ENCODE results near the gene NR6A1. TPM values are rescaled to one million over a fixed set of nuclear protein-coding genes. Genes with fewer than 3 reads are reported as not detected.

Gene NR6A1
- total and polyA plus RNA-seq, 4 experiments from 2014 or later, result 0.06 TPM; not detected in 3

- H3K36me3 ChIP-seq (ENCODE audit: insufficient read depth, low read length), result no peaks in the 10 kb centered on the region
- H3K4me3 ChIP-seq (ENCODE audit: low read length in 2 of 2), result no peak overlapping the region
- Mint-ChIP-seq H3K4me3 (no peak overlapping the region), H3K27ac (no peak overlapping the region), H3K36me3 (peaks cover 0 to 4% of the 10 kb centered on the region in 2 donors), H3K4me1 (peaks cover 7 to 17% (median 11%) of the 10 kb centered on the region in 4 donors), H3K9me3 (peaks cover 0 to 2% (median 0%) of the 10 kb centered on the region in 8 donors), H3K27me3 (peaks cover 10 to 20% of the 10 kb centered on the region in 2 donors)
- DNase-seq, result no peak
- H3K4me1 ChIP-seq (ENCODE audit: insufficient read depth, low read length), result peaks cover 6% of the 10 kb centered on the region
- no peaks in the 10 kb centered on the region for H3K9me3 ChIP-seq (ENCODE audit: control insufficient read depth in 1 of 2, low read length in 2 of 2)
- H3K27ac ChIP-seq (ENCODE audit: low read depth, low read length), result no peak overlapping the region
- intact Hi-C loops (cut with micrococcal nuclease), result no loop called here
- no peaks in the 10 kb centered on the region for H3K27me3 ChIP-seq (ENCODE audit: insufficient read depth, low read length)
- ChIA-PET CTCF (ENCODE audit: partially characterized antibody) (interaction anchor here (0.5 kb wide), 1 partner anchor 37 kb away, joined by 3 read pairs; no protein-coding TSS in a partner anchor), POLR2A (ENCODE audit: partially characterized antibody) (interaction anchor here (0.6 kb wide), 1 partner anchor 88 kb away, joined by 3 read pairs; no protein-coding TSS in a partner anchor)
These were observed 270.9 kb downstream of the NR6A1 start for GRCh38 chr9:124500028-124500795.

DNA sequence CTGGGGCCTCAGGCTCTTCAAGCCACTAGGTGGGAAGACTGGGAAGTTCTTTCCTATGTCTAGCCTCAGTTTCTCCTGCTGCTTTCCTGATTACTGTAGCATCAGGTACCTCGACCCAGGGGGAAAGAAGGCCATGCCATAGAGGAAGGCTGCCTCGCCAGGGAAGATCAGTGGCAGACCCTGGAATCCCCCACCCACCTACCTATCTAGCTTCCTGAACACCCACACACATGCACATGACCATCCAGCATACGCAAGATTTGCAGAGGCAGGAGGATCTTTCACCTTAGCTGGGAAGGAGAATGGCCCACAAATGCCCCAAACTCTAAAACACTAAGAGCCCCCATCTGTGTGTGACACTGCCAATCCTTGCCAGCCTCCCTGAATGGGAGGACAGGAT, 271.9 kb downstream of the NR6A1 start:
- Mint-ChIP-seq H3K27ac (no peak overlapping the region), H3K27me3 (peaks cover 10 to 20% of the 10 kb centered on the region in 2 donors), H3K36me3 (peaks cover 0 to 4% of the 10 kb centered on the region in 2 donors), H3K4me1 (peaks cover 9 to 17% (median 12%) of the 10 kb centered on the region in 4 donors), H3K4me3 (no peak overlapping the region), H3K9me3 (peaks cover 0 to 2% (median 0%) of the 10 kb centered on the region in 8 donors)
- Histone ChIP-seq H3K4me3 (ENCODE audit: low read length in 2 of 2) (no peak overlapping the region), H3K27me3 (ENCODE audit: insufficient read depth, low read length) (no peaks in the 10 kb centered on the region), H3K9me3 (ENCODE audit: control insufficient read depth in 1 of 2, low read length in 2 of 2) (no peaks in the 10 kb centered on the region), H3K27ac (ENCODE audit: low read depth, low read length) (no peak overlapping the region), H3K4me1 (ENCODE audit: insufficient read depth, low read length) (peaks cover 6% of the 10 kb centered on the region), H3K36me3 (ENCODE audit: insufficient read depth, low read length) (no peaks in the 10 kb centered on the region)
- intact Hi-C loops (cut with micrococcal nuclease), result no loop called here
- CTCF ChIA-PET (ENCODE audit: partially characterized antibody), result no interaction called here
- DNase-seq, result no peak
- POLR2A ChIA-PET (ENCODE audit: partially characterized antibody), result interaction anchor here (0.6 kb wide), 1 partner anchor 89 kb away, joined by 3 read pairs; no protein-coding TSS in a partner anchor

DNA sequence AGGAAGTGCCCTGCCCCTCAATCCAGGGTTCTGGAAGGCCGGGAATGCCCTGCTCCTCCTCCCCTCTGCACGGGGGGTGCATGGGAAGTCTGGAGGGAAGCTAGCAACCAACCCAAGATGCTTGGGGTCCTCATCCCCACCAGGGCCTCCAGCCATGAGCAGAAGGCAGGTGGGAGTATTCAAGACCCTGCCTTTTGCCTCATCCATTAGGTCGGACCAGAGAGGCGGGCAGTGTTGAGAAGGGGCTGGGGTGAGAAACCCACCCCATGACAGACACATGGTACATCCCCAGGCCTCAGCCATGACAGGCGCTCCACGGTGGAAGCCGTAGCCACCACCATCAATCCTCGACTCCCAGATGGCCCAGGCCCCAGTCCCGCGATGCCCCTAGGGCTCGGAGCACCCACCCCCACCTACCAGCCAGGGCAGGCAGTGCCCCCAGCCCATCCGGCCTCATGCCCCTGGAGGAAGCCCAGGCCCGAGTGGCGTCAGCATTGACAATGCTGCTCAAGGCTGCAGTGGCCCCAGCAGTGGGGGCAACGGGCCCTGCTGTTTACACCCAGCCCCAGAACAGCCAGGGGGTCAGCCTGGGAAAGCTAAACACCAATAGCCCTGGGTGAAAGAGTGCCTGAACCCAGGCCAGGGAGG, 272.5 kb downstream of the NR6A1 start:
- intact Hi-C loops (cut with micrococcal nuclease), result no loop called here
- Histone ChIP-seq H3K4me3 (ENCODE audit: low read length in 2 of 2) (no peak overlapping the region), H3K36me3 (ENCODE audit: insufficient read depth, low read length) (no peaks in the 10 kb centered on the region), H3K27ac (ENCODE audit: low read depth, low read length) (no peak overlapping the region), H3K9me3 (ENCODE audit: control insufficient read depth in 1 of 2, low read length in 2 of 2) (no peaks in the 10 kb centered on the region), H3K4me1 (ENCODE audit: insufficient read depth, low read length) (peaks cover 6% of the 10 kb centered on the region), H3K27me3 (ENCODE audit: insufficient read depth, low read length) (no peaks in the 10 kb centered on the region)
- H3K4me1 Mint-ChIP-seq, result peaks cover 5 to 12% (median 7%) of the 10 kb centered on the region in 4 donors
- no peak overlapping the region for H3K27ac Mint-ChIP-seq
- no peak for DNase-seq
- no peaks in the 10 kb centered on the region for H3K36me3 Mint-ChIP-seq
- H3K4me3 Mint-ChIP-seq, result no peak overlapping the region
- CTCF ChIA-PET (ENCODE audit: partially characterized antibody), result no interaction called here
- POLR2A ChIA-PET (ENCODE audit: partially characterized antibody), result no interaction called here
- H3K27me3 Mint-ChIP-seq, result peaks cover 6 to 16% of the 10 kb centered on the region in 2 donors
- H3K9me3 Mint-ChIP-seq, result no peaks in the 10 kb centered on the region

DNA sequence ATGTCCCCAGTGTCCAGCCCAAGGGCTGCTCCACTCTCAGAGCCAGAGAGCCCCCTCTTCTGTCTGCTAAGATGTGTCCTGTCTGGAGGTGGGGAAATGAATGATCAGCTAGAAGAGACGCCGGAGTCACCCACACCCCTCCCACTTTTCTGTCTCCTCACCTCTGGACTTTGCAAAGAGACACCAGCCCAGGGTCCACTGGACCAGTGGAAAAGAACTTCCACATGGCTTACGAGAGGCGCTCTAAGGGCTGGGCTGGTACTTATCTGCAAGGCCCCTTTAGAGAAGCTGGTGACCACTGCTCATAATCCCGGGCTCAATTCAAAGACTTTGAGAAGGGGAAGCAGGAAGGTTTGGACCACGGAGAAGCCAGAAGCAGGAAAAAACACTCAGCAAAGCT, 273.1 kb downstream of the NR6A1 start:
- intact Hi-C loops (cut with micrococcal nuclease), result no loop called here
- DNase-seq, result no peak
- no peaks in the 10 kb centered on the region for H3K36me3 Mint-ChIP-seq
- Histone ChIP-seq H3K27me3 (ENCODE audit: insufficient read depth, low read length) (no peaks in the 10 kb centered on the region), H3K27ac (ENCODE audit: low read depth, low read length) (no peak overlapping the region), H3K36me3 (ENCODE audit: insufficient read depth, low read length) (no peaks in the 10 kb centered on the region), H3K4me1 (ENCODE audit: insufficient read depth, low read length) (peaks cover 6% of the 10 kb centered on the region), H3K4me3 (ENCODE audit: low read length in 2 of 2) (no peak overlapping the region), H3K9me3 (ENCODE audit: control insufficient read depth in 1 of 2, low read length in 2 of 2) (no peaks in the 10 kb centered on the region)
- no peak overlapping the region for H3K4me3 Mint-ChIP-seq
- peak overlapping the region in 1 of 7 donors; percentile 8 for H3K27ac Mint-ChIP-seq
- POLR2A ChIA-PET (ENCODE audit: partially characterized antibody), result no interaction called here
- peaks cover 5 to 11% (median 7%) of the 10 kb centered on the region in 4 donors for H3K4me1 Mint-ChIP-seq
- no peaks in the 10 kb centered on the region for H3K9me3 Mint-ChIP-seq
- CTCF ChIA-PET (ENCODE audit: partially characterized antibody), result no interaction called here
- H3K27me3 Mint-ChIP-seq, result peaks cover 4 to 16% of the 10 kb centered on the region in 2 donors

GRCh38 chr9:124497441-124497840, 273.7 kb downstream of the NR6A1 start:
- Mint-ChIP-seq H3K36me3 (no peaks in the 10 kb centered on the region), H3K27me3 (peaks cover 4 to 16% of the 10 kb centered on the region in 2 donors), H3K4me1 (peaks cover 5 to 11% (median 7%) of the 10 kb centered on the region in 4 donors), H3K9me3 (no peaks in the 10 kb centered on the region), H3K4me3 (peak overlapping the region in 1 of 8 donors; percentile 21), H3K27ac (peak overlapping the region in 1 of 7 donors; percentile 61)
- DNase-seq, result no peak
- ChIA-PET POLR2A (ENCODE audit: partially characterized antibody) (no interaction called here), CTCF (ENCODE audit: partially characterized antibody) (no interaction called here)
- Histone ChIP-seq H3K4me1 (ENCODE audit: insufficient read depth, low read length) (peaks cover 6% of the 10 kb centered on the region), H3K9me3 (ENCODE audit: control insufficient read depth in 1 of 2, low read length in 2 of 2) (no peaks in the 10 kb centered on the region), H3K27me3 (ENCODE audit: insufficient read depth, low read length) (no peaks in the 10 kb centered on the region), H3K27ac (ENCODE audit: low read depth, low read length) (no peak overlapping the region), H3K36me3 (ENCODE audit: insufficient read depth, low read length) (no peaks in the 10 kb centered on the region), H3K4me3 (ENCODE audit: low read length in 2 of 2) (no peak overlapping the region)
- intact Hi-C loops (cut with micrococcal nuclease), result no loop called here

DNA sequence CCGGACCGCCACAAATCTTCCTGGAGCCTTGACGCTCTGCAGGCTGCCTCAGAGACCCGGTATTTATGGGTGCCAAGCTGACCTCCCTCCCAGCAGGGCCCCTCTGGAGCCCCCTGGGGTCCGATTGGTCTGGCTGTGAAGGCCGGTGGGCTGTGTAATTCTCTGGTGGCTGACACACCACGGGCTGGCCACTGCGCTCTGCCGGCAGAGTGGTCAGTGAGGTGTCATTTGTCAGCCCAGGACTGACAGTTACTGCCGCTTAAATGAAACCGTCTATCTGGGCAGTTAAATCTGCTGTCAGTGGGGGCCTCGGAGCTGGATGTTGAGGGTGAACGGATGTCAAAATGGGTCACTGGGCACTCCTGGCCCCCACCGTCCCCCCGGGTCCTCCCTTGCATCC, 274.6 kb downstream of the NR6A1 start:
- POLR2A ChIA-PET (ENCODE audit: partially characterized antibody), result no interaction called here
- CTCF ChIA-PET (ENCODE audit: partially characterized antibody), result no interaction called here
- Mint-ChIP-seq H3K27ac (no peak overlapping the region), H3K4me3 (peak overlapping the region in 1 of 8 donors; percentile 66), H3K9me3 (no peaks in the 10 kb centered on the region), H3K36me3 (no peaks in the 10 kb centered on the region), H3K4me1 (peaks cover 5 to 11% (median 7%) of the 10 kb centered on the region in 4 donors), H3K27me3 (peaks cover 0 to 13% of the 10 kb centered on the region in 2 donors)
- Histone ChIP-seq H3K27me3 (ENCODE audit: insufficient read depth, low read length) (no peaks in the 10 kb centered on the region), H3K4me3 (ENCODE audit: low read length in 2 of 2) (no peak overlapping the region), H3K36me3 (ENCODE audit: insufficient read depth, low read length) (no peaks in the 10 kb centered on the region), H3K27ac (ENCODE audit: low read depth, low read length) (no peak overlapping the region), H3K9me3 (ENCODE audit: control insufficient read depth in 1 of 2, low read length in 2 of 2) (no peaks in the 10 kb centered on the region), H3K4me1 (ENCODE audit: insufficient read depth, low read length) (peaks cover 6% of the 10 kb centered on the region)
- intact Hi-C loops (cut with micrococcal nuclease), result no loop called here
- DNase-seq, result no peak

GRCh38 chr9:124496075-124496449, 275.0 kb downstream of the NR6A1 start:
- Mint-ChIP-seq H3K9me3 (no peaks in the 10 kb centered on the region), H3K4me3 (peak overlapping the region in 4 of 8 donors; percentile 9 to 67 (median 48)), H3K27me3 (peaks cover 0 to 13% of the 10 kb centered on the region in 2 donors), H3K36me3 (no peaks in the 10 kb centered on the region), H3K4me1 (peaks cover 5 to 11% (median 7%) of the 10 kb centered on the region in 4 donors), H3K27ac (peak overlapping the region in 5 of 7 donors; percentile 4 to 72 (median 42))
- H3K9me3 ChIP-seq (ENCODE audit: control insufficient read depth in 1 of 2, low read length in 2 of 2), result no peaks in the 10 kb centered on the region
- peaks cover 6% of the 10 kb centered on the region for H3K4me1 ChIP-seq (ENCODE audit: insufficient read depth, low read length)
- POLR2A ChIA-PET (ENCODE audit: partially characterized antibody), result no interaction called here
- DNase-seq, result no peak
- H3K27me3 ChIP-seq (ENCODE audit: insufficient read depth, low read length), result no peaks in the 10 kb centered on the region
- no peaks in the 10 kb centered on the region for H3K36me3 ChIP-seq (ENCODE audit: insufficient read depth, low read length)
- intact Hi-C loops (cut with micrococcal nuclease), result no loop called here
- no peak overlapping the region for H3K27ac ChIP-seq (ENCODE audit: low read depth, low read length)
- CTCF ChIA-PET (ENCODE audit: partially characterized antibody), result no interaction called here
- no peak overlapping the region for H3K4me3 ChIP-seq (ENCODE audit: low read length in 2 of 2)
